HG02885 (cell line): ENCODE measurements around the gene RNF26.
"Not testable (repeated sequence)": the region's sequence is repeated elsewhere in the genome, so short reads cannot be mapped to it uniquely, and the experiment has no call there.

ENCODE experiments used
- ATAC-seq: cut with Tn5 transposase; IDR thresholded peaks from one replicate; pipeline ENCODE4 v1.9.1; 2021; ENCODE audit warnings: mild to moderate bottlenecking; ENCODE audit not compliant: unreplicated experiment, poor library complexity

The RNF26 gene

GRCh38 chr11:119380160-119380826 lies 46.0 kb downstream of the RNF26 start:
- ATAC-seq = no peak

GRCh38 chr11:119380827-119381180 lies 46.5 kb downstream of the RNF26 start:
- ATAC-seq = no peak

- peak; percentile 99 for ATAC-seq
Observed at GRCh38 chr11:119381181-119381988, 47.1 kb downstream of the RNF26 start, which contains the start of gene USP2. TSS of gene USP2 (minus strand) at chr11:119381690. CDS start at chr11:119373480, 8,210 bp downstream.

- no peak for ATAC-seq
Observed at GRCh38 chr11:119382101-119382500, 47.8 kb downstream of the RNF26 start.

GRCh38 chr11:119382513-119382912 lies 48.2 kb downstream of the RNF26 start:
- ATAC-seq = not testable (repeated sequence)

GRCh38 chr11:119384332-119384731 lies 50.0 kb downstream of the RNF26 start:
- no peak for ATAC-seq
